Activated B cell treated with CpG ODN at 0.5 μM for 24 hours (primary cell): ENCODE results near the gene ATP5IF1. TPM values are rescaled to one million over a fixed set of nuclear protein-coding genes. Genes with fewer than 3 reads are reported as not detected.

Experiments used
- ATAC-seq: fragments of 200-7000 bp; cut with Tn5 transposase; one replicate; pipeline ENCODE4 v1.10.0; 2021; ENCODE audit warnings: low read depth, mild to moderate bottlenecking, moderate library complexity
- CTCF ChIA-PET: fragments of 350-600 bp; sonication (Branson Sonifier 250); formaldehyde crosslinking; loops from one replicate; lab custom pipeline; 2021; ENCODE audit warnings: antibody characterized with exemption; lab: Charles Lee
- POLR2A ChIA-PET: fragments of 350-600 bp; sonication (Branson Sonifier 250); formaldehyde crosslinking; loops from one replicate; lab custom pipeline; 2021; ENCODE audit warnings: antibody characterized with exemption; lab: Charles Lee
- DNase-seq: peaks from one replicate; pipeline ENCODE4 v3.0.0; 2022
- H3K27ac Mint-ChIP-seq: one replicate; pipeline ENCODE4 v1.8.0; 2020; ENCODE audit warnings: mixed read lengths
- H3K27me3 Mint-ChIP-seq: one replicate; pipeline ENCODE4 v1.8.0; 2021; ENCODE audit warnings: mixed read lengths
- H3K36me3 Mint-ChIP-seq: one replicate; pipeline ENCODE4 v1.8.0; 2021; ENCODE audit warnings: low read depth, mixed read lengths
- H3K4me1 Mint-ChIP-seq: one replicate; pipeline ENCODE4 v1.8.0; 2021; ENCODE audit warnings: mixed read lengths
- H3K4me3 Mint-ChIP-seq: one replicate; pipeline ENCODE4 v1.8.0; 2020; ENCODE audit warnings: mild to moderate bottlenecking, mixed read lengths
- H3K9me3 Mint-ChIP-seq: one replicate; pipeline ENCODE4 v1.8.0; 2020; ENCODE audit warnings: mixed read lengths
- intact Hi-C: fragments of 100-400 bp; cut with micrococcal nuclease; formaldehyde crosslinking; loops from one replicate; pipeline ENCODE4 v1.15.1; 2024
- total RNA-seq: library from RNA; stranded (reverse); gene quantifications from 2 replicates; pipeline ENCODE4 v1.2.3, GENCODE V29; 2022
- TF ChIP-seq, protein P1 (sequence below): fragments of 200-600 bp; IDR thresholded peaks from one replicate; pipeline ENCODE4 v1.8.0; 2022; ENCODE audit warnings: antibody characterized with exemption, mild to moderate bottlenecking

The ATP5IF1 gene
- total RNA-seq, 1 donor from 2014 or later = 87.0 TPM

- no peak for ATAC-seq
- TF ChIP-seq, protein P1, sequence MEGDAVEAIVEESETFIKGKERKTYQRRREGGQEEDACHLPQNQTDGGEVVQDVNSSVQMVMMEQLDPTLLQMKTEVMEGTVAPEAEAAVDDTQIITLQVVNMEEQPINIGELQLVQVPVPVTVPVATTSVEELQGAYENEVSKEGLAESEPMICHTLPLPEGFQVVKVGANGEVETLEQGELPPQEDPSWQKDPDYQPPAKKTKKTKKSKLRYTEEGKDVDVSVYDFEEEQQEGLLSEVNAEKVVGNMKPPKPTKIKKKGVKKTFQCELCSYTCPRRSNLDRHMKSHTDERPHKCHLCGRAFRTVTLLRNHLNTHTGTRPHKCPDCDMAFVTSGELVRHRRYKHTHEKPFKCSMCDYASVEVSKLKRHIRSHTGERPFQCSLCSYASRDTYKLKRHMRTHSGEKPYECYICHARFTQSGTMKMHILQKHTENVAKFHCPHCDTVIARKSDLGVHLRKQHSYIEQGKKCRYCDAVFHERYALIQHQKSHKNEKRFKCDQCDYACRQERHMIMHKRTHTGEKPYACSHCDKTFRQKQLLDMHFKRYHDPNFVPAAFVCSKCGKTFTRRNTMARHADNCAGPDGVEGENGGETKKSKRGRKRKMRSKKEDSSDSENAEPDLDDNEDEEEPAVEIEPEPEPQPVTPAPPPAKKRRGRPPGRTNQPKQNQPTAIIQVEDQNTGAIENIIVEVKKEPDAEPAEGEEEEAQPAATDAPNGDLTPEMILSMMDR = no peak
- Mint-ChIP-seq H3K27me3 (no peaks in the 10 kb centered on the region), H3K4me1 (no peaks in the 10 kb centered on the region), H3K4me3 (no peak overlapping the region), H3K27ac (no peak overlapping the region), H3K9me3 (no peaks in the 10 kb centered on the region), H3K36me3 (peaks cover 29% of the 10 kb centered on the region)
- CTCF ChIA-PET = interaction anchor here (0.7 to 1.0 kb wide), 2 partner anchors 20 to 29 kb away, joined by 3 to 6 read pairs; no protein-coding TSS in a partner anchor
- intact Hi-C loops = no loop called here
- POLR2A ChIA-PET = interaction anchor here (0.5 kb wide), 1 partner anchor 55 kb away, joined by 5 read pairs; no protein-coding TSS in a partner anchor
- DNase-seq = no peak
Measured at GRCh38 chr1:28269529-28269928, 33.6 kb downstream of the ATP5IF1 start.

DNA sequence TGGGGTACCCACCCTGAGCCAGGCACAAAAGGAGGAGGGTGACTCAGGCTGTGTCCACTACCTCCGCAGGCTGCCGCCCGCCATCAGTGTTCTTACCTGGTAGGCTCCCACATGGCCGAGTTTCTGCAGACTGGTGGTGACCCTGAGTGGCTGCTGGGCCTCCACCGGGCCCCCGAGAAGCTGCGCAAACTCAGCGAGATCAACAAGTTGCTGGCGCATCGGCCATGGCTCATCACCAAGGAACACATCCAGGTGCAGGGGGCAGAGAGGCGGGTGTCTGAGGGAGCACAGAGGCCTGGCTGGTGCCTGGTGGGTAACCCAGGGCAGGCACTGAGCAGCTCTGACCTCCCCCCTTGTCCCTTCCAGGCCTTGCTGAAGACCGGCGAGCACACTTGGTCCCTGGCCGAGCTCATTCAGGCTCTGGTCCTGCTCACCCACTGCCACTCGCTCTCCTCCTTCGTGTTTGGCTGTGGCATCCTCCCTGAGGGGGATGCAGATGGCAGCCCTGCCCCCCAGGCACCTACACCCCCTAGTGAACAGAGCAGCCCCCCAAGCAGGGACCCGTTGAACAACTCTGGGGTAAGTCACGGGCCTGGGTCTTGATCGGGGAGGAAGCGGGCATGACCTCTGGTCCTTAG, 36.4 kb downstream of the ATP5IF1 start:
- ATAC-seq (no peak), DNase-seq (no peak)
- no peaks in the 10 kb centered on the region for H3K4me1 Mint-ChIP-seq
- ChIA-PET CTCF (no interaction called here), POLR2A (interaction anchor here (1.9 kb wide), 1 partner anchor 10 kb away, joined by 10 read pairs; no protein-coding TSS in a partner anchor)
- H3K36me3 Mint-ChIP-seq = peaks cover 38% of the 10 kb centered on the region
- no peaks in the 10 kb centered on the region for H3K9me3 Mint-ChIP-seq
- H3K27ac Mint-ChIP-seq = no peak overlapping the region
- no peaks in the 10 kb centered on the region for H3K27me3 Mint-ChIP-seq
- no peak overlapping the region for H3K4me3 Mint-ChIP-seq
- intact Hi-C loops = no loop called here
- TF ChIP-seq, protein P1 = no peak

DNA sequence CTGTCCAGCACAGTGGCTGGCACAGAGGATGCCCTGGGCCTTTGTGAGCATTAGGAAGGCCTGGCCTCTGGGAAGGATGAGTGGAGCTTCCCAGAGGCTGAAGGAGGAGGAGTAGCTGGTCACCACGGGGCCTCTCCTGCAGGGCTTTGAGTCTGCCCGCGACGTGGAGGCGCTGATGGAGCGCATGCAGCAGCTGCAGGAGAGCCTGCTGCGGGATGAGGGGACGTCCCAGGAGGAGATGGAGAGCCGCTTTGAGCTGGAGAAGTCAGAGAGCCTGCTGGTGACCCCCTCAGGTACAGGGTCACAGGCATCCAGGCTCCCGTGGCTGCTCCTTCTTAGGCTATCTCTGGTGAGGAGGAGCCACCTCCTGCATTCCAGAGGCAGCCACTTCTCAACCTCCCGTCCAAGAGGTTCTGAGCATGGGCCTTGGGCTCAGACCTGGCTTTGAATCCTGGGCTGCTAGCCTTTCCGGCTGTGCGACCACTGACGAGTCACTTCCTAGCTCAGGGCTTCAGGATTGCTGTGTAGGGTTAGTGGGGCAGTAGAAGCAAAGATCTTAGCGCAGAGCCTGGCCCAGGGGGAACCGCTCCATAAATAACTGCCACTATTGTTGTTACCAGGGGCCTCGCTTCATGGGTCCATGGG, 37.4 kb downstream of the ATP5IF1 start:
- TF ChIP-seq, protein P1 = no peak
- H3K36me3 Mint-ChIP-seq = peaks cover 46% of the 10 kb centered on the region
- H3K27me3 Mint-ChIP-seq = no peaks in the 10 kb centered on the region
- no peaks in the 10 kb centered on the region for H3K9me3 Mint-ChIP-seq
- ATAC-seq (no peak), DNase-seq (no peak)
- ChIA-PET POLR2A (interaction anchor here (1.9 kb wide), 1 partner anchor 11 kb away, joined by 10 read pairs; no protein-coding TSS in a partner anchor), CTCF (no interaction called here)
- no peak overlapping the region for H3K27ac Mint-ChIP-seq
- intact Hi-C loops = no loop called here
- H3K4me3 Mint-ChIP-seq = no peak overlapping the region
- H3K4me1 Mint-ChIP-seq = no peaks in the 10 kb centered on the region

DNA sequence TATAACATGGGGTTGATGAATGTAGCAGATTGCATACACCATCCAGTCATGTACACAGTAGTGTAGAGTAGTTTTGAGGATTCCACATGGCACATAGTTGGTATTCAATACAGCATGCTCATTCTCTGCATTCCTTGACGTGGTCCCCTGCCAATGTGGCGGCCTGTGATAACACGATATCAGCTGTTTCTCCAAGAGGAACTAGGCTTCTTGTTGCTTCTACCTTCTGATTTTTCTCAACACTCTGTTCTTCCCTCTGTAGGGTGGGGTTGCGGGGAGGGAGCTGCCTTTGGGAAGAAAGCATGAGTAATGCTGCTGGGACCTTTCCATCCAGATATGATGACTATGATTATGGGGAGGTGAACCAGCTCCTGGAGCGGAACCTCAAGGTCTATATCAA, 42.8 kb downstream of the ATP5IF1 start:
- Mint-ChIP-seq H3K4me1 (no peaks in the 10 kb centered on the region), H3K36me3 (peaks cover 63% of the 10 kb centered on the region), H3K9me3 (no peaks in the 10 kb centered on the region), H3K4me3 (no peak overlapping the region), H3K27me3 (no peaks in the 10 kb centered on the region), H3K27ac (no peak overlapping the region)
- intact Hi-C loops = no loop called here
- ChIA-PET CTCF (no interaction called here), POLR2A (interaction anchor here (0.7 kb wide), 1 partner anchor 428 kb away, joined by 3 read pairs; no protein-coding TSS in a partner anchor)
- DNase-seq (no peak), ATAC-seq (no peak)
- TF ChIP-seq, protein P1 = no peak

- ATAC-seq (no peak), DNase-seq (no peak)
- no peaks in the 10 kb centered on the region for H3K27me3 Mint-ChIP-seq
- TF ChIP-seq, protein P1 = no peak
- ChIA-PET POLR2A (interaction anchor here (0.5 kb wide), 1 partner anchor 27 kb away, joined by 4 read pairs; no protein-coding TSS in a partner anchor), CTCF (interaction anchor here (0.6 kb wide), 1 partner anchor 19 kb away, joined by 3 read pairs; no protein-coding TSS in a partner anchor)
- peaks cover 55% of the 10 kb centered on the region for H3K36me3 Mint-ChIP-seq
- no peaks in the 10 kb centered on the region for H3K9me3 Mint-ChIP-seq
- intact Hi-C loops = no loop called here
- no peak overlapping the region for H3K27ac Mint-ChIP-seq
- H3K4me1 Mint-ChIP-seq = no peaks in the 10 kb centered on the region
- no peak overlapping the region for H3K4me3 Mint-ChIP-seq
Measured at GRCh38 chr1:28279721-28280120, 43.8 kb downstream of the ATP5IF1 start.
